HFFc6 (cell line): Measurements from ENCODE around the gene MAP3K4. TPM values are rescaled to one million over a fixed set of nuclear protein-coding genes. Genes with fewer than 3 reads are reported as not detected.

Experiments
- DNase-seq: peaks from one replicate; pipeline ENCODE4 v3.0.0-alpha.2; 2018
- H3K27ac Mint-ChIP-seq: 2 replicates; pipeline ENCODE4 v1.8.0; 2020; ENCODE audit warnings: mild to moderate bottlenecking, mixed read lengths
- H3K27me3 Mint-ChIP-seq: 2 replicates; pipeline ENCODE4 v1.8.0; 2021; ENCODE audit warnings: mild to moderate bottlenecking, moderate library complexity, mixed read lengths; ENCODE audit not compliant: insufficient read depth
- H3K36me3 Mint-ChIP-seq: 2 replicates; pipeline ENCODE4 v1.8.0; 2021; ENCODE audit warnings: low read depth, mixed read lengths
- H3K4me1 Mint-ChIP-seq: 2 replicates; pipeline ENCODE4 v1.8.0; 2020; ENCODE audit warnings: low read depth, mixed read lengths
- H3K4me3 Mint-ChIP-seq: 2 replicates; pipeline ENCODE4 v1.8.0; 2020; ENCODE audit warnings: mild to moderate bottlenecking, moderate library complexity, mixed read lengths
- H3K9me3 Mint-ChIP-seq: 2 replicates; pipeline ENCODE4 v1.8.0; 2020; ENCODE audit warnings: mild to moderate bottlenecking, mixed read lengths
- CTCF ChIP-seq: fragments of 200-600 bp; sonication (generic); IDR thresholded peaks from 2 replicates; pipeline ENCODE4 v1.5.0; 2021; ENCODE audit warnings: antibody characterized with exemption, mild to moderate bottlenecking
- total RNA-seq, 6 experiments: library from RNA; stranded (reverse); fragmentation: NEBNext Ultra II Directional; extraction: Animal tissue kit (Norgen Biotek cat#: 25700); gene quantifications; 2 replicates in 1 of 6; 3 replicates in 5 of 6; pipeline ENCODE4 v1.2.3, GENCODE V29; 2021

The MAP3K4 gene
- total RNA-seq, 6 experiments from 2014 or later = 16.8 to 26.2 (median 22.3) TPM

GRCh38 chr6:161128230-161128629, 136.7 kb downstream of the MAP3K4 start:
- Mint-ChIP-seq H3K27me3 (no peaks in the 10 kb centered on the region), H3K4me1 (peaks cover 21% of the 10 kb centered on the region), H3K4me3 (no peak overlapping the region), H3K9me3 (peaks cover 17% of the 10 kb centered on the region), H3K36me3 (peaks cover 64% of the 10 kb centered on the region), H3K27ac (peak overlapping the region; percentile 77)
- DNase-seq = no peak
- TF ChIP-seq CTCF = no peak

GRCh38 chr6:161128680-161129196, 137.2 kb downstream of the MAP3K4 start:
- peak; percentile 39 for DNase-seq
- no peaks in the 10 kb centered on the region for H3K27me3 Mint-ChIP-seq

GRCh38 chr6:161130541-161130940, 139.0 kb downstream of the MAP3K4 start:
- H3K27me3 Mint-ChIP-seq = no peaks in the 10 kb centered on the region
- peaks cover 21% of the 10 kb centered on the region for H3K4me1 Mint-ChIP-seq
- no peaks in the 10 kb centered on the region for H3K9me3 Mint-ChIP-seq
- no peak overlapping the region for H3K4me3 Mint-ChIP-seq
- no peak overlapping the region for H3K27ac Mint-ChIP-seq
- no peak for TF ChIP-seq CTCF
- peaks cover 46% of the 10 kb centered on the region for H3K36me3 Mint-ChIP-seq
- DNase-seq = no peak

More at GRCh38 chr6:161128680-161129196, 137.2 kb downstream of the MAP3K4 start:
- Mint-ChIP-seq H3K36me3 (peaks cover 58% of the 10 kb centered on the region), H3K9me3 (peaks cover 12% of the 10 kb centered on the region), H3K4me3 (no peak overlapping the region), H3K4me1 (peaks cover 21% of the 10 kb centered on the region), H3K27ac (peak overlapping the region; percentile 77)
- TF ChIP-seq CTCF = no peak

- Mint-ChIP-seq H3K36me3 (peaks cover 40% of the 10 kb centered on the region), H3K4me3 (no peak overlapping the region), H3K4me1 (peaks cover 21% of the 10 kb centered on the region), H3K27ac (no peak overlapping the region), H3K9me3 (no peaks in the 10 kb centered on the region), H3K27me3 (no peaks in the 10 kb centered on the region)
- DNase-seq = no peak
- no peak for TF ChIP-seq CTCF
Measured at GRCh38 chr6:161130967-161131766, 139.6 kb downstream of the MAP3K4 start.

GRCh38 chr6:161132384-161132783, 140.8 kb downstream of the MAP3K4 start:
- Mint-ChIP-seq H3K27ac (no peak overlapping the region), H3K27me3 (no peaks in the 10 kb centered on the region; the same call in 1 of the 2 replicates)

More at GRCh38 chr6:161132384-161132783, 140.8 kb downstream of the MAP3K4 start:
- Mint-ChIP-seq H3K9me3 (no peaks in the 10 kb centered on the region), H3K4me1 (peaks cover 20% of the 10 kb centered on the region), H3K36me3 (peaks cover 33% of the 10 kb centered on the region), H3K4me3 (no peak overlapping the region)
- DNase-seq = no peak
- no peak for TF ChIP-seq CTCF
